ENCODE results near the gene AMFR.

DNA sequence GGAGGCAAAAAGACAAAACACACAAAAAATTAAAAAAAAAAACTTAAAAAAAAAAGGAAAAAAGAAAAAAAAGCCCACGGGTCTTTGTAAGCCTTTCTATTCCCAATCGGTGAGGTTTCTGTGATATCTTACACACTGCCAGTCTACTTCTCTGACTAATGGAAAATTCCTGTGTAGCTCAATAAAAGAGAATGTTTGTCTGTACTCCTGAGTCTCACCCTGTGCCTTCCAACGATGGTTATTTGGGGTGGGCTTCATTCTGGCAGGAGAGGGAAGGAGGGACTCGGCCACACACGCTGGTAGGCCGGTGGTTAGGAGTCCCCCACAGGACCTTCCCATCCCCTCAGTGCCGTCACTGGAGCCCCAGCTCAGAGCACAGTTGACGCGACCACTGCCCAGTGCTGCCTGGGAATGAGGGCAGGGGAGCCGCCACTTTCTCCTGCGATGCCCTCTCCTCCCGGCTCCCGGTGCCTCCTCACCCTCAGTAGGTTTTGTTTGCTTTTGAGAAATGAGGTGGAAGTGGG lies 68.0 kb downstream of the AMFR start:
- TF ChIP-seq, protein P1, sequence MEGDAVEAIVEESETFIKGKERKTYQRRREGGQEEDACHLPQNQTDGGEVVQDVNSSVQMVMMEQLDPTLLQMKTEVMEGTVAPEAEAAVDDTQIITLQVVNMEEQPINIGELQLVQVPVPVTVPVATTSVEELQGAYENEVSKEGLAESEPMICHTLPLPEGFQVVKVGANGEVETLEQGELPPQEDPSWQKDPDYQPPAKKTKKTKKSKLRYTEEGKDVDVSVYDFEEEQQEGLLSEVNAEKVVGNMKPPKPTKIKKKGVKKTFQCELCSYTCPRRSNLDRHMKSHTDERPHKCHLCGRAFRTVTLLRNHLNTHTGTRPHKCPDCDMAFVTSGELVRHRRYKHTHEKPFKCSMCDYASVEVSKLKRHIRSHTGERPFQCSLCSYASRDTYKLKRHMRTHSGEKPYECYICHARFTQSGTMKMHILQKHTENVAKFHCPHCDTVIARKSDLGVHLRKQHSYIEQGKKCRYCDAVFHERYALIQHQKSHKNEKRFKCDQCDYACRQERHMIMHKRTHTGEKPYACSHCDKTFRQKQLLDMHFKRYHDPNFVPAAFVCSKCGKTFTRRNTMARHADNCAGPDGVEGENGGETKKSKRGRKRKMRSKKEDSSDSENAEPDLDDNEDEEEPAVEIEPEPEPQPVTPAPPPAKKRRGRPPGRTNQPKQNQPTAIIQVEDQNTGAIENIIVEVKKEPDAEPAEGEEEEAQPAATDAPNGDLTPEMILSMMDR (IDR thresholded peaks at IDR 0.05) = no peak
- no peak for TF ChIP-seq EP300 (IDR thresholded peaks at IDR 0.05)
- TF ChIP-seq POLR2A (IDR thresholded peaks at IDR 0.05) = no peak
- TF ChIP-seq POLR2AphosphoS5 (IDR thresholded peaks at IDR 0.05) = no peak

All from suprapubic skin (tissue), 4 donors.